ENCODE results near the gene EIF5.

GRCh38 chr14:103393070-103393469, 59.0 kb downstream of the EIF5 start:
- TF ChIP-seq BRCA1 (IDR thresholded peaks at IDR 0.05; ENCODE audit: low read depth, low read length) (no peak), CTCF (IDR thresholded peaks at IDR 0.05; ENCODE audit: control extremely low read depth in 1 of 3, insufficient read depth in 1 of 3, low read depth in 1 of 3, low read length in 3 of 3) (no peak), RFX5 (IDR thresholded peaks at IDR 0.05; ENCODE audit: borderline replicate concordance, low read depth, low read length) (no peak), EZH2 (IDR thresholded peaks at IDR 0.05; ENCODE audit: low read depth, low read length, severe bottlenecking) (no peak), POLR2AphosphoS5 (IDR thresholded peaks at IDR 0.05; ENCODE audit: low read depth, low read length) (no peak), RAD21 (IDR thresholded peaks at IDR 0.05 in 1 of 2, conservative IDR thresholded peaks at IDR 0.05 in 1 of 2; ENCODE audit: low read depth in 2 of 2, low read length in 2 of 2) (no peak), GABPA (IDR thresholded peaks at IDR 0.05; ENCODE audit: borderline replicate concordance, insufficient read depth, low read length) (no peak), POLR2A (IDR thresholded peaks at IDR 0.05; ENCODE audit: control extremely low read depth in 1 of 2, low read depth in 2 of 2, low read length in 2 of 2) (no peak), JUN (IDR thresholded peaks at IDR 0.05; ENCODE audit: low read depth, low read length) (no peak), EP300 (IDR thresholded peaks at IDR 0.05; ENCODE audit: borderline replicate concordance in 1 of 2, low read depth in 2 of 2, low read length in 2 of 2) (no peak), E2F6 (IDR thresholded peaks at IDR 0.05) (no peak), TAF1 (IDR thresholded peaks at IDR 0.05; ENCODE audit: low read depth, low read length) (no peak)
- TF ChIP-seq, protein P1, sequence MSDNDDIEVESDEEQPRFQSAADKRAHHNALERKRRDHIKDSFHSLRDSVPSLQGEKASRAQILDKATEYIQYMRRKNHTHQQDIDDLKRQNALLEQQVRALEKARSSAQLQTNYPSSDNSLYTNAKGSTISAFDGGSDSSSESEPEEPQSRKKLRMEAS (IDR thresholded peaks at IDR 0.05): no peak
